22Rv1 (cell line): ENCODE results near the gene TRIM32.

ENCODE experiments used
- H3K27ac ChIP-seq: fragments of 450-650 bp; 2 replicates; pipeline ENCODE4 v1.5.1; 2017
- CTCF ChIP-seq: fragments of 450-650 bp; IDR thresholded peaks from 2 replicates; pipeline ENCODE4 v1.5.1; 2017; ENCODE audit warnings: mild to moderate bottlenecking
- ZFX ChIP-seq: fragments of 450-650 bp; IDR thresholded peaks from 2 replicates; pipeline ENCODE4 v1.6.1; 2017; ENCODE audit warnings: antibody characterized with exemption, borderline replicate concordance

TRIM32 gene

GRCh38 chr9:116662646-116663310 is 24.3 kb upstream of the TRIM32 start:
- no peak overlapping the region for H3K27ac ChIP-seq
- TF ChIP-seq CTCF (no peak), ZFX (no peak)

GRCh38 chr9:116663581-116663980 is 23.5 kb upstream of the TRIM32 start:
- H3K27ac ChIP-seq, result no peak overlapping the region
- no peak for TF ChIP-seq CTCF
- no peak for TF ChIP-seq ZFX

DNA sequence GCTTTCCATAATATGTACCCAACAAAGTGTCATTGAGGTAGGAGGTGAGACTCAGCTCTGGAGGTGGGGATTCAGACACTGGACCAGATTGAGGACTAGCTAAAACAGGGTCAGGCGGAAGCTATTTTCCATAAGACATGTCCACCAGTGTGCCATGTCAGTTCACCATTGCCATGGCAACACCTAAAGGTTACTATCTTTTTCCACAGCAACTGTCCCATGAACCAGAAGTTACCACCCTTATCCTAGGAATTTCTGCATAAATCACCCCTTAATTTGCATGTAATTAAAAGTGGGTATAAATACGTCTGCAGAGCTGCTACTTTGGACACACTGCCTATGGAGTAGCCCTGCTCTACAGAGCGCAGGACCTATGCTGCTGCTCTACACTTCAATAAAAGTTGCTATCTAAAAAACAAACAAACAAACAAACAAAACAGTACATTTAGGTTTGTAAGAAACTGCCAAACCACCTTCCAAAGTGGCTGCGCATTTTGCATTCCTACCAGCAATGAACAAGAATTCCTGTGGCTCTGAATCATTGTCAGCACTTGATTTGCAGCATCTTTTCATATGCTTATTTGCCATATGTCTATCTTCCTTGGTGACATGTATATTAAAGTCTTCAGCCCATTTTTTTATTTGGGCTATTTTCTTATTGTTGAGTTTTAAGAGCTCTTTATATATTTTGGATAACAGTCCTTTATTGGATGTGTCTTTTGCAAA is 18.0 kb upstream of the TRIM32 start:
- TF ChIP-seq ZFX (no peak), CTCF (no peak)
- H3K27ac ChIP-seq, result no peak overlapping the region

DNA sequence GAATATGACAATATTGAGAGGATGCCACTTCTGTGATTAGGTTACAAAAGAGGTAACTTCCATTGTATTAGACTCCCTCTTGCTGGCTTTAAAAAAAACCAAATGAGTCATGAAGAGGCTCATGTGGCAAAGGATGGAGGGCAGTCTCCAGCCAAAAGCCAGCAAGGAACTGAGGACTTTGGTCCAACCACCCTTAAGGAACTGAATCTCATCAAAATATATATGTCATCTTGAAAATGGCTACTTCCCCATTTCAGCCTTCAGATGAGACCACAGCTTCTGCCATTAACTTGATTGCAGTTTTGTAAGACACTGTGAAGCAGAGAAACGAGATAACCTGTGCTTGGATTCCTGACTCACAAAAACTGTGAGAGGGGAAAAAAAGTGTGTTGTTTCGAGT is 15.5 kb upstream of the TRIM32 start:
- no peak overlapping the region for H3K27ac ChIP-seq
- TF ChIP-seq ZFX, result no peak
- no peak for TF ChIP-seq CTCF

- no peak overlapping the region for H3K27ac ChIP-seq
- TF ChIP-seq CTCF, result no peak
- TF ChIP-seq ZFX, result no peak
Observed at GRCh38 chr9:116673375-116673774, 13.7 kb upstream of the TRIM32 start.

DNA sequence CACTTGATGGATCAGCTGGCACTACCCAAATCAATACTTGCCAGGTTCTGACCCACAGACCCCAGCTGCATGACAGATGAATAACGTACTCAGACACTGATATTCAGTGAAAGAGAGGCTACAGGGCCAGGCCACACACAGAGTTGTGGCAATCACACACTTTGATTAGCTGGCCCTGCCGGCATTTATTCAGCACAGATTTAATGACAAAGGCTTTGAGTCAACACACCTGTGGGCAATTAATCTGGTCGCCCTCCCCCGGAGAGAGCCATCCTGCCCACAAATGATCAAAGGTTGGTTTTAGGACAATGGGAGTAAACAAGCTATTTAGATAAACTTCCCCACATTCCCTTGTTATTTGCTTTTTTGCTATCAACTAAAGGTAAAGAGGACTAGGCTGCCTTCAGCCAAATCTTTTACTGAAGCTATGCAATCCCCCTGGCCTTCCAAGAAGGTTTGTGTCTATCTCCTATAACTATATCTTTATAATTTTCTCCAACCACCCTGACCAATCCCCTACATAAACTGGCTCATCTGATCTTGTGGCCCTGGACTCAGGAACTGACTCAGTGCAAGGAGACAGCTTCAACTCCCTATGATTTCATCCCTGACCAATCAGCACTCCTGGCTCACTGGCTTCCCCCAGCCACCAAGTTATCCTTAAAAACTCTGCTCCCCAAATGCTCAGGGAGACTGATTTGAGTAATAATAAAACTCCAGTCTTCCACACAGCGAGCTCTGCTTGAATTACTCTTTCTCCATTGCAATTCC is 12.7 kb upstream of the TRIM32 start:
- H3K27ac ChIP-seq, result no peak overlapping the region
- no peak for TF ChIP-seq ZFX
- no peak for TF ChIP-seq CTCF
